NCI-H82 (cell line): ENCODE measurements around the gene RREB1.

ENCODE experiments used
- DNase-seq: peaks from one replicate; lab custom pipeline; 2025; lab: John Stamatoyannopoulos, UW

Gene RREB1, protein sequence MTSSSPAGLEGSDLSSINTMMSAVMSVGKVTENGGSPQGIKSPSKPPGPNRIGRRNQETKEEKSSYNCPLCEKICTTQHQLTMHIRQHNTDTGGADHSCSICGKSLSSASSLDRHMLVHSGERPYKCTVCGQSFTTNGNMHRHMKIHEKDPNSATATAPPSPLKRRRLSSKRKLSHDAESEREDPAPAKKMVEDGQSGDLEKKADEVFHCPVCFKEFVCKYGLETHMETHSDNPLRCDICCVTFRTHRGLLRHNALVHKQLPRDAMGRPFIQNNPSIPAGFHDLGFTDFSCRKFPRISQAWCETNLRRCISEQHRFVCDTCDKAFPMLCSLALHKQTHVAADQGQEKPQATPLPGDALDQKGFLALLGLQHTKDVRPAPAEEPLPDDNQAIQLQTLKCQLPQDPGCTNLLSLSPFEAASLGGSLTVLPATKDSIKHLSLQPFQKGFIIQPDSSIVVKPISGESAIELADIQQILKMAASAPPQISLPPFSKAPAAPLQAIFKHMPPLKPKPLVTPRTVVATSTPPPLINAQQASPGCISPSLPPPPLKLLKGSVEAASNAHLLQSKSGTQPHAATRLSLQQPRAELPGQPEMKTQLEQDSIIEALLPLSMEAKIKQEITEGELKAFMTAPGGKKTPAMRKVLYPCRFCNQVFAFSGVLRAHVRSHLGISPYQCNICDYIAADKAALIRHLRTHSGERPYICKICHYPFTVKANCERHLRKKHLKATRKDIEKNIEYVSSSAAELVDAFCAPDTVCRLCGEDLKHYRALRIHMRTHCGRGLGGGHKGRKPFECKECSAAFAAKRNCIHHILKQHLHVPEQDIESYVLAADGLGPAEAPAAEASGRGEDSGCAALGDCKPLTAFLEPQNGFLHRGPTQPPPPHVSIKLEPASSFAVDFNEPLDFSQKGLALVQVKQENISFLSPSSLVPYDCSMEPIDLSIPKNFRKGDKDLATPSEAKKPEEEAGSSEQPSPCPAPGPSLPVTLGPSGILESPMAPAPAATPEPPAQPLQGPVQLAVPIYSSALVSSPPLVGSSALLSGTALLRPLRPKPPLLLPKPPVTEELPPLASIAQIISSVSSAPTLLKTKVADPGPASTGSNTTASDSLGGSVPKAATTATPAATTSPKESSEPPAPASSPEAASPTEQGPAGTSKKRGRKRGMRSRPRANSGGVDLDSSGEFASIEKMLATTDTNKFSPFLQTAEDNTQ (N-terminal part only)

DNA sequence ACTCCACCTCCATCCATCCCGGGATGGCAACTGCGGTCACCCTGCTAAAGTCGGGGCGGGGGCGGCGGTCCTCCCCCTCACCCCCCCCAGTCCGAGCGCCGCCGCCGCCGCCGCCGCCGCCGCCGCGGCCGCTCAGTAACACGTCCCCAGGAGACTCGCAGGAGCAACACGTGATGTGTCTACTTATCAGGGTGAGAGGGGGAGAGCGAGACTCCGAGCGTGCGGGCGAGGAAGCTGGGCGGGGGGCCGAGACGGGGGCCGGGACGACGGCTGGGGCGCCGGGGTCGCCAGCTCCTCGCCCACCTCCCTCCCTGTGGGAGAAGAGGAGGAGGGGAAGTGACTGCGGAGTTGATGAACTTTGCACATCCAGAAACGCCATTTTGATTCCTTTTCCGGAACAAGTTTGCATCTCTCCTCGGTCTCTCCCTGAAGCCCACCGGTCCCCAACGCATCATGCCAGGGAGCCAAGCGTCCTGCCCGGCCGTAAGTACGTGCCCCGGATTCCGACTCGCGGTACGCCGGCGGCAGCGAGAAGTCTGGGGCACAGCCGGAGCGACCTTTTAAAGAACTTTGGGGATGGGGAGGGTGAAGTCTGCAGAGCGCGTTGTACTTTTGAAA, at the start of gene RREB1:
RREB1 (plus strand) TSS at position 384 of the 618 bp plus-strand sequence. CDS start 73,951 bp downstream, outside the sequence.
- peak; percentile 84 for DNase-seq

DNA sequence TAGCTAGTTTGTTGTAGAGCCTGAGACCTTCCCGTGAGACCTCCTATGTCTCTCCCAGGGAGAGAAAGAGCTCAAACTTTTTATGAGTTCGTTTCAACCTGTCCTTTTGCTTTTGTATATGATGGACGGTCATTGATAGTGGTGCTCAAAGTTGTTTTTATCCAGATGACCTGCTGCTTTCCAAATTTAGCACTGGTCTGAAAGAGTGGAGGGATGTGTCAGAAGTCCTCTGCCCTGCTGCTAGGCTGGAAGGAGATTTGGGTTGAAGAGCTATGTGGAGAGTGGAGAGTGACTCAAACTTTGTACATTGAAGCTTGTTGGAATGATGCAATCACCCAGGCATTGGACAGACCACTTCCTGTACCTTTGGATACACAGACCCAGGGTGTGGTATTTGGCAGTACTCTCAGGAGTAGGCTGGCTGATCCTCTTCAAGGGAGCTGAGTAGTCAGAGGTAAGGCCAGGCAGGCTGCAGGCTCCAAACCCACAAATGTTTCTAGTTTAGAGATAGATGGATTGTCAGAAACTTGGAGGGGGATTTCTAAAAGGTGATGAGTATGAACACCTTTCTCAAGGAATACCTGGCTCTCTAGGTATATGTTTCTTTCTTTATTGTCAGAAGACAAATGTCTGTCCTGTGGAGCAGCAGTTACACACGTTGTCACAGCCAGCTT, 49.4 kb upstream of the RREB1 start:
- DNase-seq = no peak

DNA sequence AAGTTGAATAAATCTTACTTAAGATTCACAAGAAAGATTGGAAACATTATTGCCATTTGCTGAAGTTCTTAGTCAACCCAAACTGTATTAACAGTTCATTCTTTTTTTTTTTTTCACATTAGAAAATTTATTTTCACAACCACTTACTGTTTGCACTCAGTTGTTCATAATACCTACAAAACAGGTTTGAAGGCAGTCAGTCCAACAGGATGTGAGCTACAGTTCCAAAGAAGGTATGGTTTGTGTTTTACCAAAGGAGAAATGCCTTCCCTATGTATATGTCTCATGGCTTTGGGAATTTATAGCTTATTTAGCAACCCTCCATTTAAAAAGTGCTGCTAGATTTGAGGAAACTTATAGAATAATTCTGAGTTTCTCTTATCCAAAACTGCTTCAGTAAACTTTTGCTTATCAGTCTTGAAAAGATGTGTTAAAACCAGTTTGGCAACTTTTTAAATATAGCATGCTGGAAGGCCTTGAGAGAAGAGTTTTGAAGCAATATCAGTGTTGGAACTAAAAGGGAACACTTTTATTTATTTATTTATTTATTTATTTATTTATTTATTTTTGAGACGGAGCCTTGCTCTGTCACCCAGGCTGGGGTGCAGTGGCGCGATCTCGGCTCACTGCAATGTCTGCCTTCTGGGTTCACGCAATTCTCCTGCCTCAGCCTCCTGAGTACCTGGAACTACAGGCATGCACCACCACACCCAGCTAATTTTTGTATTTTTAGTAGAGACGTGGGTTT, 46.8 kb upstream of the RREB1 start:
- DNase-seq = no peak

DNA sequence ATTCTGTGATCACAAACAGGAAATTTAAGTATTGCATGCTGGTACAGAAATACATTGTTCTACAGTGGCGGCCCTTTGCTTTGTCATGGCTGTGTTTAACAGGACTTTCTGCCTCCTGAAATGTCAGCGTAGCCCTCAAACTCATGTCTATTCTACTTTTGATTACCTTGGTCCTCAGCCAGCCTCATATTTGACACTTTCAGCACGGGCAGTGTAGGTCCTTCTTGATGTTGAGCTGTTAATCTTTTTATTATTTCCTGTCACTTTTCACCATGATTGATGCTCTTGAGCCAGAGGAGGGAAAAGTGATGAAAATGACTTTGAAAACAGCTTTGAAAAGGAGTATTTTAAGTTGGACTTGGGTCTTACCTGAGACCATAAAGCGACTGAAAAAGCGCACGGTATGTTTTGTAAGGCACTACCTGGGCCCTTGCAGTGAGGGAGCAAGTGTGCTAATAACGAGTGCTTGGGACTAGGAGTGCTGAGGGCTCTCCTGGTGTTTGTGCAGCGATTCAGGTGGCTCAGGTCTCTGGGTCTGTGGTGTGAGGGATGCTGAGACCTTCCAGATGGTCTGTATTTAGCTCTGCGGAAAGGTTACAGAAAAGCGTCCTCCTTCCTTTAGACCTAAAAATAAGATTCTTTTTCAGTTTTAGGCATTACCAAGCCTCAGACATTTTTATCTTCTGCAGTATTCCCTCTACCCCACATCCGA, 45.2 kb upstream of the RREB1 start:
- DNase-seq = no peak

DNA sequence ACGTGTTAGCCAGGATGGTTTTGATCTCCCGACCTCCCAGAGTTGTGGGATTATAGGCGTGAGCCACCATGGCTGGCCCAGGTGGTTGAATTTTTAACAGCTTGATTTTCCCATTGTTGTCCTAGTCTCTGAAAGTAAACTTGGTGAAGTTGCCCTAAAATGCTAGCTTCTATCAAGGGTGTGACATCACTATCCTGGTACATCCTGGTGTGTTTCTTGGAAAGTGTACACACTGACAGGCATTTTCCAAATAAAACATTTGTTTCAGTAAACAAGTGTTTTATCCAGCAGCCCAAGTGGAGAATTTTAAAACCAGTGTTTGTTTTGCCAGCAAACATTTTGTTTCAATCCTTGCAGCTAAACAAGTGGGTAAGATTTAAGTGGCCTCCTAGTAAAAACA, 40.5 kb upstream of the RREB1 start:
- DNase-seq = no peak

DNA sequence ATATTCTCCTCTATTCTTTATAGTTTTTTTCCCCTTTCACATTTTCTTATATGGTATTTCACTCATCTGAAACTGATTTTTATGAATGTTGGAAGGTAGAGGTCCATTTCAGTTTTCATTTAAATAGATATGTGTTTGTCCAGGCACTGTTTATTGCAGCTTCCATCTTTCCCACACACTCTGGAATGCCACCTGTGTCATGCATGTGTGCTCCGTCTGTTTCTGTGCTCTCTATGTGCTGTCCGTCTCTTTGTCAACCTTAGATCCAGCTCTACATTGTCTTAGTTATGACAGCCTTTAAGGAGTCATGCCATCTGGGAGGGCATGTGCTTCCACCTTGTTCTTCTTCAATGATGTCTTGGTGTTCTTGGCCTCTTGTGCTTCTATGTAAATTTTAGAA, 36.4 kb upstream of the RREB1 start:
- no peak for DNase-seq

DNA sequence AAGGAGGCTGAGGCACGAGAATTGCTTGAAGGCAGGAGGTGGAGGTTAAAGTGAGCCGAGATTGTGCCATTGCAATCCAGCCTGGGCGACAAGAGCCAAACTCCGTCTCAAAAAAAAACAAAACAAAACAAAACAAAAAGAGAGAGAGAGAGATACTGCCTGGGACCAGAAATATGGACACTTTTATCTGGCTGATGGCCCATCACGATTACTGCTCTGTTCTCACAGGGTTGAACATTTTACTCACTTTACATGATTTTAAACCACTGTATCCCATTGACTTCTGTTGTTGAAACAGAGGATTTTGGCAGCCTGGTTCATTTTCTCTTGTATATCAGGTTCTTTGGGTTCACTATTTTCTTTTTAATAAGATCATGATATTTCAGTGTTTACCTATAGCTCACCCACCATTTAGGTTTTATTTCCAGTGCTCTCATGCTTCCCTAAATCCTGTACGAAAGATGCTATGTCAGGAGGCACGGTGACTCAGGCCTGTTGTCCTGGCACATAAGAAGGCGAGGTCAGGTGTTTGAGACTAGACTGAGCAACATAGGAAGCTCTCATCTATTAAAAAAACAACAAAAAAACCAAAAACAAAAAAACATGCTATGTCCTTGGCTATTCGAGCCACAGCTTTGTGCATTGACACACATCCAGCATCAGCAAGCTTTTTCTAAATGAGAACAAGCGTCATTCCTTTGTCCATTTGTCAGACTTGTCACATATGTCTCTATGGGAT, 34.5 kb upstream of the RREB1 start:
- DNase-seq = no peak

DNA sequence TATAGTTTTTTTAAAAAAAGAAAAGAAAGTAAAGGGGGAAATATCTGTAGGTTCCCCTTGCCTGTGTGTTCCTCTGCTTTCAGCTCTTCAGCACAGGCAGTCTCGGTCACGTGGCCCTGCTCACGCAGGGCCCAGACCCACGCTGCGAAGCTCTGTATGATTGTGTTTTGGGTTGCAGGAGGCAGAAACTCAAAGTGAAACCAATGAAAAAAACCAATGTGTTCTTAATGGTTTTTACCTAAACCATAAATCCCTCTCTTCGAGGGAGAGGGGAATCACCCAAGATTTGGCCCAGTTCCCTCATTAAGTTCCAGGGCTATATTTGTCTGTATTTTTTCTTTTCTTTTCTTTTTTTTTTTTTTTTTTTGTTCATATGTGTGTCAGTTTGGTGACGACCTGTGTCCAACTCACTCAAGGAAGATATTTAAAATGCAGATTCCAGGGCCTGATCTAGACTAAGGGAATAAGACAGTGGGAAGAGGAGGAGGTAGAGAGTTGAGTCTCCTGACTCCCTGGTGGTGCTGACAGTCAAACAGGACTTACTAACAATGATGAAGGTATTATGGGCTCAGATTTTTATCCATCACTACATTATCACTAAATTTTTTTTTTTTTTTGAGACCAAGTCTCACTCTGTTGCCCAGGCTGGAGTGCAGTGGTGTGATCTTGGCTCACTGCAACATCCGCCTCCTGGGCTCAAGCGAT, 33.8 kb upstream of the RREB1 start:
- DNase-seq = no peak

DNA sequence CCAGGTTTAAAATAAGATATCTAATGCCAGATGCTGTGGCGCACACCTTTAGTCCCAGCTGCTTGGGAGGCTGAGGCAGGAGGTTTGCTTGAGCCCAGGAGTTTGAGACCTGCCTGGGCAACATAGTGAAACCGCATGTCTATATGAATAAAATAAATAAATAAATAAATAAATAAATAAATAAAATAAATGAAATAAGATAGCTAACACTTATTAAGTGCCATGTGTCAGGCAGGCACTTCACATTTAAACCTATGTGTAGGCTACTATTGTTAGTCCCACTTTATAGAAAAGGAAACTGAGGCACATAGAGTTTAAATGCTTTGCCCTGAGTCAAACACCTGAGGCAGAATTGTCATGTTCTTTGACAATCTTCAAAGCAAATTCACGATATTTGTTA, 32.9 kb upstream of the RREB1 start:
- DNase-seq = no peak

DNA sequence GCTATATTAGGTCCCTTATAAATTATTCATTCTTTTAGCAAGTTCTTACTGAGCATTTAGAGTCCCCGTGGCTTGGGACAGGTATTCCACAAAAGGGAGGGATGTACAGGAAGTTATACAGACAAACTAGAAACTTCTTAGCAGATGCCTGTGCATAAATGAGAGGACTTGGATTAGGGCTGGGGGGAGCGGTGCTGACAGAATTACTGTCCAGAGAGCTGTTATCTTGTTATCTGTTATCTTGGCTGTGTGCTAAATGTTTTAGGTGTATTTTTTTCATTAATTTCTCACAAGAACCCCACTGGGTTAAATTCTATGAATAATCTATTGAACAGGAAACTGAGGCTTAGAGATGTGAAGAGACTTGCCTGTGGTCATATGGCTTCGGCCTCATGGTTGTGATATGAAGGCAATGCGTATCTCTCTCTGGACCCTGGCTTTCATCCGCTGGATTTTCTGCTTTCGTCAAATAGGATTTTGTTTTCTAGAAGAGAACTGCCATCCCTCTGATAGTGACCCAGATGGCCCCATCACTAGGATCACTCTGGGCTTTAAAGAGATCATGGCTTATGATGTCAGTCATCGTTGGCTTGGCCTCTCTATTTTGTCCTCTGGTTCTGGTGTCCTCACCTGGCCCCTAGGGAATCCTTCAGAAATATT, 32.3 kb upstream of the RREB1 start:
- peak; percentile 95 for DNase-seq

DNA sequence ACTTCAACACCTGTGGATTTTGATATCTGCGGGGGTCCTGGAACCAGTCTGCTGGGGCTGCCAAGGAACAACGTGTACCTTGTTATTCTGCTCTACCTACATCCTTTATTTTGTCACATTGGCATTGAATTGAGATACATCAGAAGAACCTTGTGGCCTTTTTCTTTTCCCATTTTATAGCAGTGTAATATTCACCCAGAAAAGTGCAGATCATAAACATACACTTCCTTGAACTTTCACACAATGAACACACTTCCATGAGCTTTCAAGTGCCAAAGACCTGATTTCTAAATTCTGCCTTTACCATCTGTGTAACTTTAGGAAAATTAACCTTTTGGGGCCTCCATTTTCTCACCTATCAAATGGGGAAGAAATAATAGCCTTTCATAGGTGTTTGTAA, 29.9 kb upstream of the RREB1 start:
- no peak for DNase-seq

DNA sequence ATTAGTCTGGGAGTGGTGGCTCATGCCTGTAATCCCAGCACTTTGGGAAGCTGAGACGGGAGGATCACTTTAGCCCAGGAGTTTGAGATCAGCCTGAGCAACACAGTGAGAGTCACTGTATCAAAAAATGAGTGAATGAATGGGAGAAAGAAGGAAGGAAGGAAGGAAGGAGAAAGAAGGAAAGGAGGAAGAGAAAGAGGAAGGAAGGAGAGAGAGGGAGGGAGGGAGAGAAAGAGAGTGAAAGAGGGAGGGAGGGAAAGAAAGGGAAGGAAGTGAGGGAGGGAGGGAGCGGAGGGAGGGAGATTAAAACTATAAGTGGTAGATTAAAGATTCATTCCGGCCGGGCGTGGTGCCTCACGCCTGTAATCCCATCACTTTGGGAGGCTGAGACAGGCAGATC, 28.9 kb upstream of the RREB1 start:
- DNase-seq = peak; percentile 76

DNA sequence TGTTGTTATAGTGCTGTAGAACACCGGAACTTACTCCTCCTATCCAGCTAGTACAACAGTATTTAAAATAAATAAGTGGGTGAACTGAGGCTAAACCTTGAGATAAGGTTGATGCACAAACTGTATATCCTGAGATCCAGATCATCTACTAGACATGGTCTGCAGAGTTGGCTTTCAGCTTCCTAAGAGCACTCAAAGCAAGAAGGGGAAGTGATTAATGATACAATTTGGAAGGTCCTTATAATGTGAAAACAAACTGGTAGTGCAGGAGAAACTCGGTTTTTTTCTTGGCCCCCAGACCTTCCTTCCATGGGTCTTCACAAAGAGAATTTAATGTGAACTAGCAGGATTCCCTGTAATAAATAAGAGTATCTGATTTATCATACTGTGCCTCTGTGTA, 27.4 kb upstream of the RREB1 start:
- DNase-seq = no peak

DNA sequence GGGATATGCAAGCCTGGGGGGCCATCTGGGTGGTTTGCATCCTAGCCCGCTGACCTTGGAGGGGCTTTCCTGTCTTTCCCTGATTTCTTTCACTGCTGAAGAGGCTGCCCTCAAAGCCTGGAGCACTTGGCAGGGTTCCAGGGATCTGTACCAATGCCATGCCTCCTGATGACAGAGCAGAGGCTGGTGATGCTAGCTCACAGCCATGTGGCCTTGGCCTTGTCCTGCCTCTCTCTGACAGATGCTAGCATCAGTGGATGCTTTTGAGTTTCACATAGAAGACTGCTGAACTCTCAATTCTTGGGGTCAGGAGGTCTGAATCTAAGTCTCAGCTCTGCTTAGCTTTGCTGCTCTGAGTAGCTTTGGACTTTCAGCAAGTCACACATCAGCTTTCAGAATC, 21.9 kb upstream of the RREB1 start:
- peak; percentile 95 for DNase-seq

DNA sequence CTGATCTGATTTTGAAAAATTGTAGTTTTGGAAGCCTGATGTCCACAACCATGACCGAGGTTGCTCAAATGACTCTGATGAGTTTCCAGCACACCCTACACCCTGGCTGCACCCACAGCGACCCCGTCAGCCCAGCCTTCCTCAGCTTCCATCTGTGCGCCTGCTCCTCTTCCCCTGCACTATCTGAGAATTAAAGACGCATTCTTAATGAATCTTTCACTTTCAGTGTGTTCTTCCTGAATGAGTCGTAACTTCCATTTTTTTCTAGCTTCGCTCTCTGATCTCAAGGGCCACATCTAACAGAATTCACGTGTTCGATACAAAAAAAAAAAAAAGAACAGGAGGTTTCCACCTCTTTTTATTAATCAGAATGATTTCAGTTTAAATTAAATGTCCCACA, 21.3 kb upstream of the RREB1 start:
- peak; percentile 32 for DNase-seq

DNA sequence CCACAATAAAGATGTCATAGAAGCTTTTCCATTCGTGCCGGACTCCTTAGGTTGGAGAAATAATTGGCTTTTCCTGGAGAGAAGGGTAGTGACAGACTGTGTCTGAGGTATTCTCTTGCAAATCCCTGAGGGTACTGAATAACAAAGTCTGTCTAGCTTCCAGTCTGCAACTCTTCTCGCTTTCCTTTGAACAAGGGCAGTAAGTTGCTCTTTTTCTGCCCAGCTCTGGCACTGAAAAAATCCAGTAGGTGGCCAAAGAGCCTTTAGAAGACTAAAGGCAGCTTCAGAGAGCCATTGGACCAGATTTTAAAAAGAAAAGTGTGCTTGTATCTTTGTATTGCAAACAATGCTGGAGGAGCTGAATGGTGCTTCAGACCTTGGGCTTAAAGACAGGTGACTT, 20.7 kb upstream of the RREB1 start:
- peak; percentile 89 for DNase-seq

DNA sequence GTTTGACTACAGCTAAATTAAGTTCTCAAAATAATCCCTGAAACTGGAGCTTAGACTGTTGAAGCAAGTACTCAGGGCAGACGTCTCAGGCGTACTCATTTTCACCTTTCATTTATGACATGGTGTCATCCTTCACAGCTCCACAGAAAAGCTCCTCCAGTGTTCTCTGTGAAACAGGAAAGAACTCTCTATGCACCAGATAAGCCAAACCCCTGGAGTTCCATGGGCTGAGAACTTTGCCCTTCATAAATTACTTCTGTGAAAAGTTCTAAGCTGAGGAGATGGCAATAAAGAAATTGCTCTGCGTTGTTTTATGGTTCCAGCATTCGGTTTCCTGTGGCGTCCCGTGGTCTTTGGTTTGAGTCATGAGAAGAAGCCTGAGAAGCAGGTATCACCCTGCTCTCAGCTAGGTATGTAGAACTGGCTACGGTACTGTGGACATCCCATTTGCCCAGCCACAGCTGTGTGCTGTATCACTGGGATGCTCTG, 20.2 kb upstream of the RREB1 start:
- no peak for DNase-seq
